Amygdala (tissue), 56 donors: Measurements from ENCODE around the gene SLC5A11.
"Not testable (repeated sequence)": the region's sequence is repeated elsewhere in the genome, so short reads cannot be mapped to it uniquely, and the experiment has no call there.

Experiments used
- DNase-seq, 56 donors: peaks; one replicate each; lab custom pipeline; 2025; lab: John Stamatoyannopoulos, UW

Gene SLC5A11

DNA sequence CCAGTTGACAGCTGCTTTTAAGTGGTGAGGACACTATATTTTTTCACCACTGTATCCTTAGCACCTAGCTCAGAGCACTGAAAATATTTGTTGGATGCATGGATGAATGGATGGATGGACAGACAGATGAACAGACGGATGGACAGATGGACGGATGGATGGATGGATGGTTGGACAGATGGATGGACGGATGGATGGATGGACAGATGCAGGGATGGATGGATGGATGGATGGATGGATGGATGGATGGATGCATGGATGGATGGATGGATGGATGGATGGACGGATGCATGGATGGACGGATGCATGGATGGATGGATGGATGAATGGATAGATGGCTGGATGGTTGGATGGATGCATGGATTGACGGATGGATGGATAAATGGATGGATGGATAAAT lies 12.4 kb upstream of the SLC5A11 start:
- no peak for DNase-seq

DNA sequence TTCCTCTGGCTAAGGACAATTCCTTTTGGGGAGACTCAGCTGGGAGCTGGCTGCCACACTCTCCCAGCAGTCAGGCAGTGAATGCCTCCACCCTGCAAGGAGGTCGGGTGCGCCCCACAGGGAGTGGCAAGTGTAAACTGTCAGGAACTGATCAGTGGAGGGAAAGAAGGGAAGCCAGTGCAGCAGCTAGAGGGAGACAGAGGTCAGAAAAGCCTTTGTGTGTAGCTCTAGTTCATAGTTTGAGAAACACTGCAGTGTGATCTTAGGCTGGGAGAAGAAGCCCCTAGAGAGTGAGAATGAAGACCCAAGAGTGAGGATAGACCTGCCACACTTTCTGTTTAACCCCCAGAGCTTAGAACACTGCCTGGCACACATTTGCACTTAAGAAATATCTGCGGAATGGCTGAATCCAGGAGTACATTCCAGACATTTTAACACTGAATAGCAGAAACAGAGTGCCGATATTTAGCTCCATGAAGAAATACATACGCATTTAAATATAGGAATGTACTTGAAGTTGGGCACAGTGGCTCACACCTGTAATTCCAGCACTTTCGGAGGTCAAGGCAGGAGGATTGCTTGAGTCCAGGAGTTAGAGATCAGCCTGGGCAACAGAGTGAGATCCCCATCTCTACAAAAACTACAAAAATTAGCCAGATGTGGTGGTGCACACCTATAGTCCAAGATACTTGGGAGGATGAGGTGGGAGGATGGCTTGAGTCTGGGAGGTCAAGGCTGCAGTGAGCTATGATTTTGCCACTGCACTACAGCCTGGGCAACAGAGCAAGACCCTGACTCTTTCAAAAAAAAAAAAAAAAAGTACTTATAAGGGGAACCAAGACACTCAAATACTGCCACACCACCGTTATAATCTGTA lies 11.1 kb upstream of the SLC5A11 start:
- peak in 26 of 56 donors; percentile 3 to 74 (median 28) for DNase-seq

- DNase-seq: no peak
Measured at GRCh38 chr16:24836836-24837235, 8.9 kb upstream of the SLC5A11 start.

DNA sequence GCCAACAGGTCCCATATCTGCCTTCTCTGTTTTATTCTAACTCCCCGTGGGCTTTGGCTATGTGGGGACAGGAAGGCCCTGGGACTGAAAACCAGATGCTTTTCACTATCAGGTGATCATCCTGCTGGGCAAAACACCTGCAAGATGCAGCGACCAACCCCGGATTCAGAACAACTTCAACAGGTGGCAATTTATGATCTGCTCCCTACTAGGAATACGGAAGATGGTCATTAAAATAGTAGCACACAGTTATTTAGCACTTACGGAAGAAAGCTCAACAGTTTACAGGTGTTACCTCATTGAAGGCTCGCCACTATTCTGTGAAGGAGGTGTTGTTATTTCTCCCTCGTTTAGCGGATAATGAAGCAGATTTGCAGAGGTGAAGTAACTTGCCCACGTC lies 7.8 kb upstream of the SLC5A11 start:
- no peak for DNase-seq

- DNase-seq: peak in 44 of 56 donors; percentile 9 to 81 (median 39)
Measured at GRCh38 chr16:24838554-24839266, 7.1 kb upstream of the SLC5A11 start.

DNA sequence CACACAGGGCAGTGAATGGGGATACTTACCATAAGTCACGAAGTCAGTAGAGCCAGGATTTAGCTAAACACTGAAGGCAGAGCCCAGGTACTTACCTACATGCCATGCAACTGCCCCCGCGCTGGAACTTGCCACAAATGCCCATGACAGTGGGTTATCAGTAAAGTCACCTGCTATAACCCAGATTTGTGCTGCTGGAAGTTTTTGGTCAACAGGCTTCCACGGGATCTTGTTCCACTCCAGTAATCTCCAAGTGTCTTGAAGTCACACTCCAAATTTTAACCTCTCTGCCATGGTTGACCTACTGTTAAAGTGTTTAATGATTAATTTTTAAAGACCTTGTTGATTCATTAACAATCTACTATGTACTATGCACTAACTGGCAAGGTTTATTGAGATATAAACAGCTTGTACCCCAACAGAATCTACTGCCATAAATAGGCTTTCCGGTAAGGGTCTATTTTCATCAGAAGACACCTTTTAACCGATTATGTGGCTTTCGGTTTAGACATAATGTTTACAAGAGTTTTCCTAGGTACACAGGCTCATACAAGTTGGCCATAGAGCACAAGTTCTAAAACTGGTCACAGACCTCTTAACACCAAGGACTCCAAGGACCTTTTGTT lies 6.3 kb upstream of the SLC5A11 start:
- DNase-seq: no peak

GRCh38 chr16:24841291-24841690 lies 4.5 kb upstream of the SLC5A11 start:
- DNase-seq: no peak

DNA sequence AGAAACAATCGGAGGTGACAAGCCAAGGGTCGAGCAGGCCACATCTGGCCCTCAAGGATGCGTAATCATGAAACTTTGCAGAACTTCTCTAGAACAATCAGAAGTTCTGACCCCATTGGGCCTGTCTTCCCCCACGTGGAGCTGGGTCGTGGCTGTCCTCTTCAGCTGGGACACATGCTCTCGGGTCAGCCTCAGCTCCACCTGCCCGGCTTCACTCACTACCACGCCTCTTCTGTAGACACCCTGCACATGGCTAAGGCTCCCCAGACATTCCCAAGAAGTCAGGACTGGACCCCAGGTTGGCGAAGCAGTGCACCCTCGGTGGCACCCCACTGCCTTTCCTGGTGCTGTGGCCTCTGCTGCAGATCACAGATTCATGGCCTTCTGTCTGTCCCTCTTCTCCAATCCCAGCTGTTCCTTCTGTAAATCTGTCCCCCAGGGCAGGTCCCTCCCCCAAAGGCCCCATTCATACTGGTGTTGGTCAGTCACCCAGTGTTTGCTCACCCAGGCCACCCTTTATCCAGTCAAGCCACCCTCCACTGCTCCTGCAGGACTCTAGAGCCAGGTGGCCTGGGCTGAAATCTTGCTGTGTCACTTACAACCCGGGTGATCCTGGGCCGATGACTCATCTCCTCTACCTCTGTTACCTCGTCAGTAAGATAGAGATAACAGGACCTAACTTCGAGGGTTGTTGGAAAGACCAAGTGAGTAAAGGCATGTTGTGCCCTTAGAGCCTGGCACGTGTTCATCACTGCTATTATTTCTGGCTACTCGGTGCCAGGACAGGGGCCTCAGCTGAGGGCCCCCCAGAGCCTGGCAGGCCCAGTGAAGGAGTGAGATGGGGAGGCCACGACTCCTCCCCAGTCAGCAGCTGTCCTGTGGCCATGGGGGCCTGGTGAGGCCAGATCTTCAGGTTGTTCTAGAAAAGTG lies 1.4 kb upstream of the SLC5A11 start:
- DNase-seq: no peak

- not testable (repeated sequence) for DNase-seq
Measured at GRCh38 chr16:24845031-24845365, 765 bp upstream of the SLC5A11 start.

- DNase-seq: no peak
Measured at GRCh38 chr16:24846548-24847357, 990 bp downstream of the SLC5A11 start.

DNA sequence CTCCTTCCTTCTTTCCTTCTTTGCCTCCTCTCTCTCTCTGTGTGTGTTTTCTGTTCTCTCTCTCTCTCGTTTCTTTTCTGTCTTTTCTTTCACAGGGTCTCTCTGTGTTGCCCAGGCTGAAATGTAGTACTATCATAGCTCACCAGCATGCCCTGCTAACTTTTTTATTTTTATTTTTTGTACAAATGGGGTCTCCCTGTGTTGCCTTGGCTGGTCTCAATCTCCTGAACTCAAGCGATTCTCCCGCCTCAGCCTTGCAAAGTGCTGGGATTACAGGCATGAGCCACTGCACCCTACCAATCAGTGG lies 1.5 kb downstream of the SLC5A11 start:
- DNase-seq: no peak

- DNase-seq: no peak
Measured at GRCh38 chr16:24848065-24848464, 2.3 kb downstream of the SLC5A11 start.

DNA sequence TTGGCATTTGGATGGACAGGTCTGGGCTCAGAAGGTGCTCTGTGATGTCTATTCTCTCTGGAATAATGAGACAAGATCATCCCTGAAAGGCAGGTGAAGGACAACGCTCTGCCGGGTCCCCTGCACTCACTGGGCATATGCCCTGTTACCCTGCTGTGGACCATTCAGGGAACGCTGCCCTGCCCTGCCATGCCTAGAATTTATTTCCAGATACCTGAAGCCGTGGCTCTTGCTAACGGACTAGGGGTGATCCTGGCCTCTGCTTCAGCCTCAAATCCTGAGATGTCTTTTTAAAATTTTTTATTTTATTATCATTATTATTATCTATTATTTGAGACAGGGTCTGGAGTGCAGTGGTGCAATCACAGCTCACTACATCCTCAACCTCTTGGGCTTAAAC lies 3.9 kb downstream of the SLC5A11 start:
- DNase-seq: no peak

- DNase-seq: peak in 1 of 56 donors; percentile 14
Measured at GRCh38 chr16:24850289-24850938, 4.7 kb downstream of the SLC5A11 start.

GRCh38 chr16:24851700-24852099 lies 5.9 kb downstream of the SLC5A11 start:
- DNase-seq: no peak

GRCh38 chr16:24852281-24852721 lies 6.5 kb downstream of the SLC5A11 start:
- peak in 23 of 56 donors; percentile 5 to 59 (median 29) for DNase-seq

GRCh38 chr16:24853169-24853824 lies 7.5 kb downstream of the SLC5A11 start:
- DNase-seq: peak in 2 of 56 donors; percentile 30 to 38

- DNase-seq: peak in 52 of 56 donors; percentile 7 to 92 (median 72)
Measured at GRCh38 chr16:24853830-24854229, 8.1 kb downstream of the SLC5A11 start.
